Activated T-cell treated with anti-CD3 and anti-CD28 coated beads for 4 hours (primary cell): ENCODE measurements around the gene DCXR.

Experiments
- DNase-seq: peaks from one replicate; pipeline ENCODE4 v3.0.0-alpha.2; 2020

The DCXR gene

DNA sequence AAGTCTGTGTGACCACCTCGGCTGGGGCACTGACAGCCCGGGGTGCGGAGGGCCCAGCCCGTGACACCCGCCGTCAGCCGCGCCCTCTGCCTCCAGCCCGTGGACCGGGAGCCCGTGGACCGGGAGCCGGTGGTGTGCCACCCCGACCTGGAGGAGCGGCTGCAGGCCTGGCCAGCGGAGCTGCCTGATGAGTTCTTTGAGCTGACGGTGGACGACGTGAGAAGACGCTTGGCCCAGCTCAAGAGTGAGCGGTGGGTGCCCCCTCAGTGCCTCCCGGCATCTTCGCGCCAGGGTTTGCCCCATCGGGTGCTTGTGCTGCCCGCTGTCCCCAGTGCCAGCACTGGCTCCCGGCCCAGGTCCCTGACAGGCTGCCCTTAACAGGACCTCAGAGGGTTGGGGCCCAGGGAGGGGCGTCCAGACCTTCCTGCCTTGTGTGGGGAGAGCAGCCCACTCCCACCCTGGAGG, 28.5 kb downstream of the DCXR start:
- no peak for DNase-seq

DNA sequence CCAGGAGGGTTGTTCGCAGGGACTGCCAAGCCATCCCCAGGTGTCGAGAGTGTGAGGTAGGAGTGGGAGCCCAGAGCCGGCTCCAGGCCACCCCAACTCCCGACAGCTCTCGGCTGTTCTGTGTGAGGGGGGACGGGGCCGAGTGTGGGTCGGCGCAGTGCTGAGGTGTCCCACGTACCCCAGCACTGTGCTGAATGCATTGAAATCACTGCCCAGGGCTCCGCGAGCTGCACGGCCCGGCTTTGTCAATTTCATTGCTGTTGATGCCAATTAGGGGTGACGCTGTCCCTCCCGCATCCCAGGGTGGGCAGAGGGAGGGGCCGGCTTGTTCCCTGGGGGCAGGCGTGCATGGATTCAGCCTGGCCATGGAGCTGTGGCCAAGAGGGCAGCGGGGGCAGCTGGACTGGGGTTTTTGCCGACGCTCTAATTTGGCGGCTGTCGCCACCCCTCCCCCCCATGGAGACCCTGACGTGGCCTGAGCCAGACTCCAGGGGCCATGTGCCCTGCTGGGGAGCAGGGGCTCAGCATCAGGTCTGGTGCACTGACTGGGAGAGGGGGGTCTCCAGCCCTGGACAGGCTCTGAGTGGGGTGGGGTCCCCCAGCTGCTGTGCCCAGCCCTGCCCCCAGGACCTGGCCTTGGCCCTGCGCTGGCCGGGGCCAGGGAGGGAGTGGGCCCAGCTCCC, 29.1 kb downstream of the DCXR start:
- DNase-seq = no peak

DNA sequence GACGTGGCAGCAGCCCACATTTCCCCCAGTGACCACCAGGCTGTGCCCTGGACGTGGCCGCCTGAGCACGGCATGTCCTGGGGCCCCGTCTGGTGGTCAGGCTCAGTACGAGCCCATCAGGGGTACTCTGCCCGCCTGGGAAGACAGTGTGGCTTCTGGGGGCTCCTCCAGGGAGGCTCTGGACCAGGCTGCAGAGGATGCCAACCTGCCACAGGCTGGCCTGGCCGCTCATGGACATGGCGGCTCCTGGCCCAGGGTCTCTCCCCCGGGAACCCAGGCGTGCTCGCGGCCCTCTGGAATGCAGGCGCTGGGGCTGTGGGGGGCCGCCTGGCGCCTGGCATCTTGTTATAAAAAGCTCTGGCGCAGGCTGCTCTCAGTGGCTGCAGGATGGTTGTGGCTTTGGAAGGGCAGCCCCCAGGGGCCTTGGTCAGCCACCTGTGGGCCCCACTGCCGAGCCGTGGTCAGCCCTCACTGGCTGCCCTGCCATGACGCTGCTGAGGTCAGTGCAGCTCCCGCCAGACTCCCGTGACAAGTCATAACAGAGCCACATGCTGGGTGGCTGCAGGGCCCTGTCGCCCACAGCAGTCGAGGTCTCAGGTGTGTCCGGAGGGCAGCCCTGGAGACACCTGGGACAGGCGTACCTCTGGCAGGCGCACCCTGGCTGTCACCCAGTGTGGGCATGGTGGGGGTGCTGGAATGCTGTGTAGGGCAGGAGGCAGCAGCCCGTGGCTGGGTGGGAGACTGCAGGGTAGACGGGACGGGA, 29.8 kb downstream of the DCXR start:
- no peak for DNase-seq

DNA sequence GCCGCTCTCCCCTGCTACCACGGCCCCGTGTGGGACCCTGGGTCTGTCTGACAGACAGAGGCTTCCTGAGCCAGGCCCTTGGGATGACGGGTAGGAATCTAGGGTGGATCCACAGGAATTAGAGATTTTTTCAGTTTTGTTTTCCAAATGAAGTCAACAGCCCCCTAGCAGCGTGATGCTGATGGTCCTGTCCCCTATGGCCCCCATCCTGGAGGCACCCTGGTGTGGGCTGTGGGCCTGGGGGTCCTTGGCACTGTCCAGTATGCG, 30.3 kb downstream of the DCXR start:
- no peak for DNase-seq

DNA sequence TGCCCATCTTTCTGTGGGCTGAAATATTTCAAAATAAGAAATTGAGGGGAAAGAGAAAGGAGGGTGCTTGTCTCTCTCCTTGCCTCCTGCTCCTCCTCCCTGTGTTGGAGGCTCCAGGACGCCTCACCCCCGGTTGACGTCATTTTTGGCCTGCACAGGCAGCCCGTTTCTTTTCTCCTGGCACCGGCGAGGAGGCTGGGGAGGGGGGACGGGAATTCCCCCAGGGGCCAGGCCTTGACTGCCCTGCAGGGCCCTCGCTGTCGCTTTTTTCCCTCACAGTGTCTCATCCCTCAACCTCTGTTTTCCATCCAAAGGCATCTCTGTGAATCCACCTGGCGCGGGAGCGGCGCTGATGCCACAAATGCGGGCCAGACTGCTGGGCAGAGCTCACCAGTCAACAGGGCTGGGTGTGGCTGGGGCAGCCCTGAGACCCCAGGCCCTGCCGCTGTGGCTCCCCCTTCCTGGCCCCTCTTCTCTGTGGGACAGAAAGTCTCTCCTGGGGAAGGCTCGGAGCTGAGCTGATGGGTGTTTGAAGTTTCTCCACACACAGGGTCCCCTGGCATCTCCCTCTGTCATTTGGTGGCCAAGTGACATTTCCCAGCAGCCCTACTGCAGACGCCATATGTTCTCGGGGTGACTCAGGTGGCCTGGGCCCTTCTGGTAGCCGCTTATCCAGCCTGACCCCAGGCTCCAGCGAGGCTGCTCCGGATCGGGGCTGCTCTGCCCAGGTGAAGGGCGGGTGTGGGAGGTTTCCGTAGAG, 30.8 kb downstream of the DCXR start:
- DNase-seq = no peak

DNA sequence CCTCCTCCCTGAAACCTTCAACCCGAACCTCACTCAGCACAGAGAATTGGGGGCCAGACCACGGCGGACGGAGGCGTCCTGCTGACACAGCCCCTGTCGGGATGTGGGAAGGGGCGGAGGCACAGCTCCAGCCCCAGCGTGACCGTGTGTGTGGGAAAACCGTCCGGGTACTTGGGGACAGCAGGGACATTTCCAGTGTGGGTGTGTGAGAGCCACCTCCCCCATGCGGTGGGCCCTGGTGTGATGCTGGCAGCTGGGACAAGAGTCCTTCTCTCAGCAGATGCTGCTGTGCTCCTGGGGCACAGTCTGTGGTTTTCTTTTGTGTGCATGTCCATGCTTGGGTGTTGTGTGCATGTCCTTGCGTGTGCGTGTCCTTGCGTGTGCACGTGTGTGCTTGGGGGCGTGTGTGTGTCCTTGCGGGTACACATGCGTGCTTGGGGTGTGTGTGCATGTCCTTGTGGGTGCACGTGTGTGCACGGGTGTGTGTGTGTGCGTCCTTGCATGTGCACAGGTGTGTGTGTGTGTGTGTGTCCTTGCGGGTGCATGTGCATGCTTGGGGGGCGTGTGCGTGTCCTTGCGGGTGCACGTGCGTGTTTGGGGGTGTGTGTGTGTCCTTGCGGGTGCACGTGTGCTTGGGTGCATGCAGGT, 31.7 kb downstream of the DCXR start:
- DNase-seq = no peak

DNA sequence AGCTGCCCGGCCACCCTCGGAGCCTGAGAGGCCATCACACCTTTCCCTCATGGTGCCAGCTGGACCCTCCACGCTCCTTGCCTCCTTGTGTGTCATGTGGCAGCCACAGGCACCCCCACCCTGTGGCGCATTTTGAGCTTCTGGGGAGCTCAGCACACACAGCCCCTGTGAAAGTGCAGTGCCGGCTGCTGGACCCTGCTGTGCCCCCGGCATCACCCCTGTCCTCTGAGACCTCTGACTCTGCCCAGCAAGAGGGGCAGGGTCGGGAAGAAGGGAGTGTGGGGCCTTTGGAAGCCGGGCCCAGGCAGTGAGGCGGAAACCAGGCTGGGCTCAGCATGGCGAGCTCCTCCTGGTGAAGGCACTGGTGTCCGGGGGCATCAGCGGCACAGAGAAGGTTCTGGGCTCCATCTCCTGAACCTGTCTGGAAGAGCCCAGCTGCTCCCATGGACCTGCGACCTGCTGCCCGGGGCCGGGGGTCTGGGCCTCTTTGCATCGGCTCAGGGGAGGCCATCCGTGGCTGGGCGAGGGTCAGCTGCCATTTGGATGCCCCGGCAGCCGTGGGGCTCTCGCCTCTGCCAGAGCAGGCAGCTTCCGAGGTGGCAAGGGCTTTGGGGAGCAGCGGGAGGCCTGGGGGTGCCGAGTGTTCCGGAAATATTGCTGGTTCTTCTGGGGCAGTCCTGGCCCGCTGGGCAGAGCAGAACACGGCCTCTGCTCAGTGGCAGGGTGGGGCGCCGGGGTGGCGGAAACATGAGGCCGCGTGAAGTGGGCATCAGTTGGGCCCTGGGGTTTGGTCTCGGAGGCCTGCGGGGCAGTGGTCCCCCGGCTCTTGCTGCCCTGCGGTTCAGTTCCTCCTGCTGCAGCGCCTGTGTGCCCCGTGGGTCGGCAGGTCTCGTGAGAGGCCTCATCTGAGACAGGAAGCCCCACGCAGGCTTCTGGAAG, 32.7 kb downstream of the DCXR start:
- no peak for DNase-seq

DNA sequence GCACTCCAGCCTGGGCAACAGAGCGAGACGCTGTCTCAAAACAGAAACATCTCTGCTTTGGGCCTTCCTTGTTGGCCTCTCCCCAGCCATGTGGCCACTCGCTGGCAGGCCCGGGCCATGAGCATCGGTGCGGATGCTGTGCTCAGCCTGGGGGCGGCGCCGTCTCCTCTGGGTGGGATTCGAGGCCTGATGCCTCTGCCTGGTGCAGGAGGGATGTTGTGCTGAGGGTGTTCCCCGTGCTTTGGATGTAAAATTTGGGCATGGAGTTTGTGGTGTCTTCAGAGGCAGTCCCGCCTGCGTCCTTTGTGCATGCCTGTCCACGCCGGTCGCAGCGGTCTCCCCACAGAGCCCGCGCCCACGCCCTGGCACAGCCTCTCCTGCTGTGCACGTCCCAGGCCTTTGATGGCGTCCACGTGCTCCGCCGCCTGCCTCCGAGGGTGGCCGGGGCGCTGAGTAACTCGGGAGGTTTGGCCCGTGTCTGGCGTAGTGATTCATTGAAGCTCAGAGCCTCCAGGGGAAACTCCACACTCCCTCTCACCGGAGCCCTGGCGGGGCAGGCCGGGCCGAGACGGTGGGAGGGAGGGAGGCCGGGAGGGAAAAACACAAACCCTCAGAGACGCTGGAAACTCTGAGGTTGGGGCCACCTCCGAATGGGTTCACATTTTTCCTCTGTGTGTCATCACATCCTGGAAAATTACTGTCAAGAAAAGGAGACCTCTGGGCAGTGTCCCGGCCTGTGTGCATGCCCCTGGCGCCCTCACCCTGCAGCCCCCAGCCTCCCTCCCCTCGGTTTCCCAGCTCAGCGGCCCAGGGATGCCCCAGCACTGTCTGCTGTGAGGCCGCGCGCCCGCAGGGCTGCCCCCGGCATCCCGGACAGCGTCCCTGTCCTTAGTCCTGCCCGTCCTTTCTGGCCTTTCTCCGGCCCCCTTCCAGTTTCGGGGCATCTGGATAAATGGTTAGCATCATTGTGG, 33.8 kb downstream of the DCXR start:
- no peak for DNase-seq

DNA sequence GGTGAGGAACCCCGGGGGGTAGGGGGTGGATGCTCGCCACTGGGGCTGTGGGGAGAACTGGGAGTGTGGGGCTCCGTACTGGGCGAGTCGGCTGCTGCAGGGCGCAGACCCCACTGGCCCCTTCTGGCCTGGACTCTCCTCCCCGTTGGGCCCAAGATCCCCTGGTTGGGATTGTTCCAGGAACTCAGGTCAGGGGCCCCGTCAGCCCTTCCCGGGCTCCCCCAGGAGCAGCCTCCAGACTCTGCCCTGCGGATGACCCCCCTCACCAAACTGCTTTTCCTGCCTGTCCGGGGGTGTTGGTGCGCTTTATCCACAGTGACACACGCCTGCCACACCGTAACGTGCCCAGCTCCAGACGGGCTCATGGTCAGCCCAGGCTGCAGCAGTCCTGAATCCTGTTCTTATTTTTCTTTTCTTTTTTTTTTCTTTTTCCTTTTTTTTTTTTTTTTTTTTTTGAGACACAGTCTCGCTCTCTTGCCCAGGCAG, 35.9 kb downstream of the DCXR start:
- DNase-seq = no peak

DNA sequence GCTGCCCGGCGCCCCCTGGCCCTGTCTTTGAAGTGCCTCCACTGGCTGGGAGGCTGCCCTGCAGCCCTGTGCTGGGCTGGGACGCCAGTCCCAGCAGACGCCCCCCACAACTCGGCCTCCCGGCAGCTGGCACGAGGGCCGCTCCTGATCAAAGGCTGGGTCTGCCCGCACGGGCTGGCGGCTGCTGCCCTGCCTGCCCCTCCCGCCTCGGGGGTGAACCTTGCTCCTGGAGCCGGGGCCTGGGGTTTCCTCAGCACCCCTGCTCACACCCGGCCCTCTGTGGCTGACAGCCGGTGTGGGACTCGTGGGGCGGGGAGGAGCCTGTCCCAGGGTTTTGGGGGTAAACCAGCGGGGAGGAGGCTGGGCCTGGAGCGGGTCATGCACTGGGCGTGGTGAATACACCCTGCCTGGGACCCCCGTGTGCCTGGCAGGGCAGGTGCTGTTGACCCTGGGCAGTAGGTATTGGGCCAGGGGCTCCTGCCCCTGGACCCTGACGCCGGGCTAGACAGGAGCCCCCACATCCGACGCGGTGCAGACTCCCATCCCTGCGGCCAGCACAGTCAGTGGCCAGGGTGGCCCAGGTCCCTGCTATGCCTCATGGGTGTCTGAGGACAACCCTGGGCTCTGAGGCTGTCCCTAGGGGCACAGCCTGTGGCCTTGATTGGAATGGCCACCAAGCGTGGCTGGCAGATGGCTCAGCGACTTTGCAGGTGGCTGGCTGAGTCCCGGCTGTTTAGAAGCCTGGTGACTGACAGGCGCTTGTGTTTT, 36.5 kb downstream of the DCXR start:
- DNase-seq = no peak

DNA sequence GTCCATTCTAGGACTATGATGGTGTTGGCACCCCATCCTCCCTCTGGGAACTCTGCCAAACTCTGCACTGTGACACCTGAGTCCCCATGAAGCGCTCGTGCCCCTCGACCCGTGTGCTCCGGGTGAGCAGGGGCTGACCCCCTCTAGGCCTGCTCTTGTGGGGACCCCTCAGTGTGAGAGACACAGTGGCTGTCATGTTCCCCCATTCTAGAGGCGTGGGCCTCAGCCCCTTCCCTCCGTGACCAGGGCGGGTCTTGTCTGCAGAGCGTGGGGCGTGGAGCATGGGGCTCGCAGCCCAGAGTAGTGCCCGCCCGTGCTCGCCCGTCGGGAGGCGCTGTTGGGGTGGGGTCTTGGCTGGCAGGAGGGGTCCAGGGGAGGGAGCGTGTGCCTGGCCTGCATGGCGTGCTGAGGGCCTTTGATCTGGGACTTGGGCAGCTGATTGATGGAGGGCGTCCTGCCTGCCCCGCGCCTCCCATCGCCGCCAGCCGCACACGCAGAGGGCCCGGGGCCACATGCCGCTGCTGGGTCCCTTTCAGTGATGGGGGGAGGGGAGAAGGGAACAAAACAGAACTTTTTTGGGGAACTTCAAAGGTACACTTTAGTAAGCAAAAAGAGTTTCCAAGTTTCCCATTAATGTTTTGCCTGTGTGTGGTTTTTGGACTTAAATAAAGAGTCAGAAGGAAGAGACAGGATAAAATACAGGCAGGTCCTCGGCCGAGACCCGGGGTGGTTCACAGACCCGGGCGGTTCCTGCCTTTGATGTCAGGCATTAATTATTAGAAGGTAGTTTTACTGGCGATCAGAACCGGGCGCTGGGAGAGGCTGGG, 37.3 kb downstream of the DCXR start:
- DNase-seq = no peak

DNA sequence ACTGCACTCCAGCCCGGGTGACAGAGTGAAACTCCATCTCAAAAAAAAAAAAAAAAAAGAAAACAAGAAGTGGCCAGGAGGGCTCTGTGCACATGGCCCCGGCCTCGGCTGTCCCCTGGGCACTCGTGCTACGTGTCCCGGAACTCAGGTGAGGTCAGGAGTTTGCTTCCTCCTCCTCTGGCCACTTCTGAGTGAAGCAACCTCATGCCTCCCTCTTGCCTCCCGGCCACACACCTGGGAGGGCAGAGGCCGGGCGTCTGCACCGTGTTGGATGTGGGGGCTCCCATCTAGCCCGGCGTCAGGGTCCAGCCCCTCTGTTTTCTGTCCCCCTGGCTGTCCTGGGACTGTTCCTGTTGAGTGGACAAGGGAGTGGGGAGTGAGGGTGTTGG, 37.9 kb downstream of the DCXR start:
- no peak for DNase-seq

DNA sequence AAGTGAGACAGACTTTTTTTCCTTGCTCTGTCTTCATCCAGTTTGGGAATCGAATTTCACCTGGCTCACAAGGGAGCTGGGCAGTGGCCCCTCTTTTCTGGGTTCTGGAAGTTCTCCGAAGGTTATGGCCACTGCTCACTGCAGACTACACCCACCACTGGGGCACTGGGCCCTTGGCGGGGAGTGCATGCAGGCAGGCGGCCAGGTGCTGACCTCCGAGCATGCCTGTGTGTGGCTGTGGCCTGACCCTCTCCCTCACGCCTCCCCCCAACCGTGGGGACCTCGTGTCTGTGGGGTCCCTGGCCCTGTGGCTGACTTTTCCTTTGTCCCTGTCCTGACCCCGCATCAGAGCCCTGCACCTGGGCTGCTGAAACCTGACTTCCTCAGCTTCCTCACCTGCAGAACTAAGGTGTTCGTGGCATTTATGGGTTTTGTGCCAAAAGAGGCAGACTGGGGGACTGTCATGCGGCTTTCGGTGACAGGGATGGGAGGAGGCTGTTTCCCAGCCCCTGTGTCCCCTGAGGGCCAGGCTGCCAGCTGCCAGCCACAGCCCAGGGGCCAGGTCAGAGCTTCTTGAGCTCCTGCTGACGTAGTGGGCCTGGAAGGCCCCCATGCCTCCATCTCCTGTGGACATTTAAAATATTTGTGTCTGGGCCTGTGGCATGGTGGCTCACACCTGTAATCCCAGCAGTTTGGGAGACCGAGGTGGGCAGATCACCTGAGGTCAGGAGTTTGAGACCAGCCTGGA, 38.6 kb downstream of the DCXR start:
- no peak for DNase-seq

DNA sequence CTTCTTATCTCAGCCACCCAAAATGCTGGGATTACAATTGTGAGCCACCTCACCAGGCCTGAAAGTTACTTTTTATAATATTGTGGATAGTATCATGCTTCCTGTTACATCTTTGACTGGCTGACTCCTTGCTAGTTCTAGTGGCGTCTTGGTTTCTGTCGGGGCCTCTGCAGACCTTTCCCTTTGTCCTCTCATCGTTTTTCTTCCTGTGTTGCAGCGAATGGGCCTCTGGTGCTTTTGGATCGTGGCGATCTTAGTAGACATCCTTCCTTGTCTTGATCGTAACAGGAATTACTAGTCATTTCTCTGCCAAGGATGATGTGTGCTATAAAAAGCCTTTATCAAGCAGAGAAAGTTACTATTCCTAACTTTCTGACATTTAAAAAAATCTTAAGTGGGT, 39.3 kb downstream of the DCXR start:
- no peak for DNase-seq

DNA sequence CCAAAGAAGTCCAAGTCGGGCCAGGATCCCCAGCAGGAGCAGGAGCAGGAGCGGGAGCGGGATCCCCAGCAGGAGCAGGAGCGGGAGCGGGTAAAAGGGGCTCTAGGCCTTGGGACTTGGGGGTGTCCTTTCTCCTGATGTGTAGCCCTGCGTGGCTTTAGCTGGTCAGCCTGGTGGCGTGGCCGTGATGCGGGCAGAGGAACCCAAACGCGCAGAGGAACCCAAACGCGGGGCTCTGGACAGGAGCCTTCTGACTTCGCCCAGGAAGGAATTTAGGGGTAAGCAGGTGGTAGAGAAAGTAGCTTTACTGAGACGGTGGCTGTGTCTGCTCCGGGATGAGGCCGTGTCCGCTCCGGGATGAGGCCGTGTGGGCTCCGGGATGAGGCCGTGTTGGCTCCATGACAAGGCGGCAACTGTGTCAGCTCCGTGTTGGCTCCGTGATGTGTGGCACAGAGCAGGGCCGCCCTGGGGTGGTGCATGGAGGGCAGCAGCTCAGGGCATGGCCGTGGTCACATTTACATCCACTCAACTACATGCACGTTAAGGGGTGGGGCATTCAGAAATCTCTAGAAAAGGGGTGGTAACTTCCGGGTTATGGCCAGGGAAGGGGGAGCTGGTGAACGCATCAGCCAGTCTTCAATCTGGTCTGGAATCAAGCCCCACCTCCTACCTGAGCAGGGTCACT, 40.6 kb downstream of the DCXR start:
- DNase-seq = no peak

DNA sequence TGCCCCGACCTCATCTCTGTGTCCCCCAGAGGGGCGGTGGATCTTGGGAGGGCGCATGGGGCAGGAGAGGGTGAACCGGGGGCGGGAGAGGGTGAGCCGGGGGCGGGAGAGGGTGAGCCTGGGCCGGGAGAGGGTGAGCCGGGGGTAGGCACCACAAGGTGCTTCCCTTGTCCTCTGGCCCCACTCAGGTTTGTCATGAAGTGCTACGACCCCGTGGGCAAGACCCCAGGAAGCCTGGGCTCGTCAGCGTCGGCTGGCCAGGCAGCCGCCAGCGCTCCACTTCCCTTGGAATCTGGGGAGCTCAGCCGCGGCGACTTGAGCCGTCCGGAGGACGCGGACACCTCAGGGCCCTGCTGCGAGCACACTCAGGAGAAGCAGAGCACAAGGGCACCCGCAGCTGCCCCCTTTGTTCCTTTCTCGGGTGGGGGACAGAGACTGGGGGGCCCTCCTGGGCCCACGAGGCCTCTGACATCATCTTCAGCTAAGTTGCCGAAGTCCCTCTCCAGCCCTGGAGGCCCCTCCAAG, 41.2 kb downstream of the DCXR start:
- DNase-seq = no peak

DNA sequence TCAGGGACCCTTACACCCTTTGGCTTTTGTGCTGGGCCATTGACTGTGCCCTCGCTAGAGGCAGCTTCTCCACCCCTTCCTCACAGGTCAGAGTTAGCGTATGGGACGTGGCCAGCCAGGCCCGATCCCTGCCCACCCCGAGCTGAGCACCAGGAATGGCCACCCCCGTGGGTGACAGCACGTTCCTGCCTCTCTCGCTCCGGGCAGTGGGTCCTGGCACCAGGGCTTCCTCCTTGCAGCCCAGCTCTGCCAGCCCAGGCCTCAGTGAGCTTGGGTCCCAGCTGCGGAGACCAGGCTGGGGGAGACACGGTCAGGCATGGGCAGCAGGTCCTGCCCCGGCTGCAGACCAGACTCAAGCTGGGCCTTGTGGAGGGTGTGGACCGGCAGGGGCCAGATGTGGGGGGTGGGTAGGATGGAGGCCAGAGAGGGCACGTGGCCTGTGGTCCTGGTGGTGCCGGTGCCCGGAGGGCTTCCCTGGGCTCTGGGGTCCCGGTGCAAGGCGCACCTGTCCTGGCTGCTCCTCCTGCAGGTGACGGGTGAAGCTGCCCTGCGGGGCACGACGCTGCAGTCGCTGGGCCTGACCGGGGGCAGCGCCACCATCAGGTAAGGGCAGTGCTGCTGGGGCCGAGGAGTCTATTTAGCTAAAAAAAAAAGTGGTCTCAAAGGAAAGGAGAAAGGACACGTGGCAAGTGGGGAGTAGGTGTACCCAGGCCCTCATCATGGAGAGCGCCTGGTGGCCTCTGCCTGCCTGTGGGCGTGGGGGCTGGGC, 41.9 kb downstream of the DCXR start:
- no peak for DNase-seq
